EL (cell line): ENCODE measurements around the gene GTF3C4.
"Not testable (repeated sequence)": the region's sequence is repeated elsewhere in the genome, so short reads cannot be mapped to it uniquely, and the experiment has no call there.

Experiments used
- DNase-seq: peaks from one replicate; pipeline ENCODE4 v3.0.0-alpha.2; 2016

The GTF3C4 gene

GRCh38 chr9:132708239-132708638, 38.0 kb downstream of the GTF3C4 start:
- no peak for DNase-seq

- DNase-seq = no peak
Measured at GRCh38 chr9:132708769-132709430, 38.6 kb downstream of the GTF3C4 start.

DNA sequence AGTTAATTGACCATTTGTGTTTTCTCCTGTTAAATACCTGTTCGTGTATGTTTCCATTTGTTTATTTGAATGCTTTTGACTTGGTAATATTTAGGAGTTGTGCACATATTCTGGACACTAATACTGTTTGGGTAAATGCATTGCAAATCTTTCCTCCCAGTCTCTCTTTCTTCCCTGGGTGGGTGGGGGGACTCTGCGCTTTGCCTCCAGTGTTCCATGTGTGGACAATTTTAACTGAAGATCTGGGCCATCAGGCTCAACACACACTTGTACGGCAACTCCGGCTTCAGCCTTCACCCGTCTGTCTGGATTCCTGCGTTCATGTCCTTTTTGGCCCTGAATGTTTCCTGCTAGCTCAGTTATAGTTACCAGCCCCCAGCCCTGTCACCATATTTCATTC, 40.1 kb downstream of the GTF3C4 start:
- no peak for DNase-seq

DNA sequence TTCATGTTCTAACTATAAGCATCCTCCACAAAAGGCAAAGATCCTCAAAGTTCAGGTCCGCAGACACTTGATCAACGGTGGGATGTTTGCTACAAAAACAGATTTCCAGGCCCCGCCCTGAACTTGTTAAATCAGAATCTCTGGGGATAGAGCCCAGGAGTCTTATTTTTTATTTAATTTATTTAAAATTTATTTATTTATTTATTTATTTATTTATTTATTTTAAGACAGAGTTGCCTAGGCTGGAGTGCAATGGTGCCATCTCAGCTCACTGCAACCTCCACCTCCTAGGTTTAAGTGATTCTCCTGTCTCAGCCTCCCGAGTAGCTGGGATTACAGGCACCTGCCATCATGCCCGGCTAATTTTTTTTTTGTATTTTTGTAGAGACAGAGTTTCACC, 40.9 kb downstream of the GTF3C4 start:
- not testable (repeated sequence) for DNase-seq

- DNase-seq = no peak
Measured at GRCh38 chr9:132711846-132712245, 41.6 kb downstream of the GTF3C4 start.

GRCh38 chr9:132712753-132713152, 42.5 kb downstream of the GTF3C4 start:
- no peak for DNase-seq

DNA sequence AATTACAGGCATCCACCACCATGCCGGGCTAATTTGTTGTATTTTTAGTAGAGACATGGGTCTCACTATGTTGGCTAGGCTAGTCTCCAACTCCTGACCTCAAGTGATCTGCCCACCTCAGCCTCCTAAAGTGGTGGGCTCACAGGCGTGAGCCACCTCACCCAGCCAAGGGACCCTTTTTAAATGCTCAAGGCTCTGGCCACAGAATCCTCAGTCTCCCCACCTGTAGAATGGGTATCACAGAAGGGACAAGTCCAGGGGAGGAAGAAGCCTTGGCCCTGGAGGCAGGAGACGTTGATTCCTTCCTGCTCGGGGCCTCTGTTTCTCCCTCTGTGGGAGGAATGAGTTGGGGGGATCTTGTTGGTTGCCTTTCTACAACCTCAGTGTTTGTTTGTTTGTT, 45.7 kb downstream of the GTF3C4 start:
- no peak for DNase-seq

DNA sequence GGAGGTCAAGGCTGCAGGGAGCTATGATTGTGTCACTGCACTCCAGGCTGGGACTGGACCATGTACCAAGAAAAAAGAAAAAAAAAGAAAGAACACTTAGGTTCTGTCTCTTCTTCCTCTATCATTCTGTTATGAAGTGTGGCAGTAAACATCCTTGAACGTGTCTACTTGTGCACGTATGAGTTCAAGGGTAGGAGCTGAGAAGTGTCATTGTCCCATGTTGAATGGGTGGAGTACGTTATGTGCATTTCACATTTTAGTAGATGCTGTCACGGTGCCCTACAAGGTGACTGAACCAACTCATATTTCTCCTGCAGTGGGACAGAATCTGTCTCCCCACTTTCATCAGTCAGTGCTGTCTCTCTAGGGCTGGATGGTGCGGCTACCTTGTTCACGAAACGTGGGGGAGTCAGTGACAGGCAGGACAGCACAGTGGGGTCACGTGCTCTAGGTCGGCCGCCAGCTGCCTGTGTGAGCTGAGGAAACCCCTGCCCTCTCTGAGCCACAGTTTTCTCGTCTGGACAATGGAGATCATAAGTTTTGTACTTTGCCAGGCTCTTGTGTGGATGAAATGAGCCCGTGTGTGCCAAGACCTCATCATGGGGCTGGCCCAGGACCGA, 47.2 kb downstream of the GTF3C4 start:
- DNase-seq = no peak

DNA sequence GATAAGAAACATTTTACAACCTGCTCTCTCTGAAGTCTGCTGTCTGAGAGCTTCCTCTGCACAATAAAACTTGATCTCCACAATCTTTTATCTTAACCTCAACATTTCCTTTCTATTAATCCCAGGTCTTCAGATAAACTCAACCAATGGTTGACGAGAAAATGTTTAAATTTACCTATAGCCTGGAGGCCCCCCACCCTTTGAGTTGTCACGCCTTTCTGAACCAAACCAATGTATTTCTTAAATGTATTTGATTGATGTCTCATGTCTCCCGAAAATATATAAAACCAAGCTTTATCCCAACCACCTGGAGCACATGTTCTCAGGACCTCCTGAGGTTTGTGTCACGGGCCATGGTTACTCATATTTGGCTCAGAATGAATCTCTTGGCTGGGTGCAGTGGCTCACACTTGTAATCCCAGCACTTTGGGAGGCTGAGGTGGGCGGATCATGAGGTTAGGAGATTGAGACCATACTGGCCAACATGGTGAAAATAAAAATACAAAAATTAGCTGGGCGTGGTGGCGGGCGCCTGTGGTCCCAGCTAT, 48.2 kb downstream of the GTF3C4 start:
- not testable (repeated sequence) for DNase-seq

GRCh38 chr9:132721661-132722060, 51.4 kb downstream of the GTF3C4 start:
- no peak for DNase-seq

- no peak for DNase-seq
Measured at GRCh38 chr9:132722564-132723065, 52.4 kb downstream of the GTF3C4 start.

GRCh38 chr9:132723809-132724208, 53.5 kb downstream of the GTF3C4 start:
- no peak for DNase-seq

DNA sequence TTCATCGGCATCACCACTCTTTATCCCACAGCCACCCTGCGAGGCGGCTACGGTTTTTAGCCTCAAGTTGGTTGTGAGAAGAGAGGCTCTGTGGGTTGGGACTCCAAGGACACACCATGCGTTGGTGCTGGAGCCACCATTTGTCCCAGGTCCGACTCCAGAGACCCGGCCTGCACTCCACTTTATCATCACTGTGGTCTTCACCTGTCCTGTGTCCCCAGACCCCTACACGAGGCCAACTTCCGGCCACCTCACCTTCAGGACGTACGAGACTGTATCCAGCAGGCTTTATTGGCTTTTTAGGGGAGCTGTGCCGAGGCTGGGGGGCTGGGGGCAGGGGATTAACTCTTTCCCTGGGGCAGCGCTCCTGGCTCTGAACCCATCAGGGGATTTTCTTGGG, 55.0 kb downstream of the GTF3C4 start:
- DNase-seq = no peak

GRCh38 chr9:132726576-132727130, 56.4 kb downstream of the GTF3C4 start:
- DNase-seq = no peak

GRCh38 chr9:132728071-132728470, 57.8 kb downstream of the GTF3C4 start:
- no peak for DNase-seq

- no peak for DNase-seq
Measured at GRCh38 chr9:132728497-132728896, 58.2 kb downstream of the GTF3C4 start.

DNA sequence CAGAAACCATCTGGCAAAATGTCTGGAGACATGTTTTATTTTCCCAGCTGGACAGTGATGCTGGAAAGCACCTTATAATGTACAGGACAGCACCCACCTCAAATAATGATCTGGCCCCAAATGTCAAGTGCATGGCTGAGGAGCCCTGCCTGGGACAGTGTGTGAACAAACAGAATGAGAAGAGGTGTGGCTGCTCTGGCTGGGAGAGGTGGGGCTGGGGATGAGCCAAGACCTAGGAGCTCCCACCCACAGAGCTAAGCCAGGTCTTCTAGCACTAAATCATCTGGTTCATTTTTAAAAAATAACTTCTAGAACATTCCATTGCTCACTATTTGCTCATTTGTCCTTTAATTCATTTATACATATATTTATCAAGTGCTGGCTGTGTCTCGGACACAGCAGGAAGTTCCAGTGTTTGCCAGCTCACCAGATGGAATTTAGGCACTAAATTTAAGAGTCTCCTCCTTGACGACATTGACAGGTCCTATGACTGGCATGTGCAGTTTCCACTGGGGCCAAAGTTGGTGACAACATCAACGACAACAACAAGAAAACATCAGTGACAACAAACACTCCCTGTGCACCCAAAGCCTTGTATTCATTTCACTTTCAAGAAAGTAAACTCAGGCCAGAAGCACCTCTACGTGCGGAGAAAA, 59.1 kb downstream of the GTF3C4 start:
- no peak for DNase-seq

- no peak for DNase-seq
Measured at GRCh38 chr9:132730054-132731033, 60.1 kb downstream of the GTF3C4 start.

DNA sequence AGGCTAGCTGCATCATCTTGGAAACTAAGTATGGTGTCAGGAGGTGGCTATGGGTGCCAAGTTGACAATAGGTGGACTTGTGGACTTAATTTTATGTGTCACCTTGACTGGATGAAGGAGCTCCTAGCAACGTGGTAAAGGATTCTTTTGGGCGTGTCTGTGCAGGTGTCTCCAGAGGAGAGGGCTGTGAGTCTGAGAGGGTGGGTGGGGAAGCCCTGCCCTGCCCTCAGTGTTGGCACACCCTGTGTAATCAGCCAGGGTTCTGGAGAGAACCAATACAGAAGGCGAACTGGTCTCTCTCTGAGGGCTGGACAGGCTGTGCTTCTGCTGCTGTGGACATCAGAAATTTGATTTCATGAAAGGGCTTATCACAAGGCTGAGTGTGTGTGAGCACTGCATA, 61.0 kb downstream of the GTF3C4 start:
- DNase-seq = no peak

DNA sequence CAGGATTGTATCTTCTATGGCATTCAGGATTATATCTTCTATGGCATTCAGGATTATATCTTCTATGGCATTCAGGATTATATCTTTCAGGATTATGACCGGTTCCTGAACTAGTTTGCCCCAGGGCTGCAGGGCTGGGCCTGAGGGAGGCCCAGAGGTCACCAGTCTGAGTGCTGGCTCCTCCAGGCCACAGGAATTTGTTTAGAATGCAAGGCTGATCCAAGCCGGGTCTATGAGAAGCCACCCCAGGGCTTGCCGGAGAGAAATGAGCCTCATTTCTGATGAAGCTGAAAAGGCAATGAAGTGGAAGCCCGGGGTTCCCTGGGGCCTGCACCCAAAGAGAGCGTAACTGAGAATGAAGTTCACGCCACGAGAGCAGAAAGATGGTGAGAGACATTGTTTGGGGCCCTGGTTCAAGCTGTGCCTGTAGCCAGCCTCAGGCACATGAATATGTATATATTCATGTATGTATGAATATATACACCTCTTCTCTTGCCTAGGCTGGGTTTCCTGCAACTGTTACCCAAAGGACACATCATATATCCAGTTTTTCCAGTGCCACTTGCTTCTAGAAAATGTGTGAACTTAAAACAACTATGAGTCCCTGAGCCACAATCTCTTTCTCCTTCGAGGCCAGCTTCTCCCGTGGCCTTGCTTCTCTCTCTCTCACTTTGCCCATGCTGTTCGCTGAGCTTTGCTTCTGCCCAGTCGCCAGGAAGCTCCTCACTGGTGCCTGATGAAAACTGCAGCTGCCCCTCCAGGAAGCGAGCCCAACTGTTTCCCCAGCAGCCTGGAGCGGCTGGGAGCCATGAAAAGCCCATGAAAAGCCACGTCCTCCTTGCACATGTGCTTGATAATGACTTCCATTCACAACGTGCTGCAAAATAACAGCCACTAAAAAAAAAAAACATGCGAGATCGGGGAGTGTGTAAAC, 62.3 kb downstream of the GTF3C4 start:
- DNase-seq = peak; percentile 42

DNA sequence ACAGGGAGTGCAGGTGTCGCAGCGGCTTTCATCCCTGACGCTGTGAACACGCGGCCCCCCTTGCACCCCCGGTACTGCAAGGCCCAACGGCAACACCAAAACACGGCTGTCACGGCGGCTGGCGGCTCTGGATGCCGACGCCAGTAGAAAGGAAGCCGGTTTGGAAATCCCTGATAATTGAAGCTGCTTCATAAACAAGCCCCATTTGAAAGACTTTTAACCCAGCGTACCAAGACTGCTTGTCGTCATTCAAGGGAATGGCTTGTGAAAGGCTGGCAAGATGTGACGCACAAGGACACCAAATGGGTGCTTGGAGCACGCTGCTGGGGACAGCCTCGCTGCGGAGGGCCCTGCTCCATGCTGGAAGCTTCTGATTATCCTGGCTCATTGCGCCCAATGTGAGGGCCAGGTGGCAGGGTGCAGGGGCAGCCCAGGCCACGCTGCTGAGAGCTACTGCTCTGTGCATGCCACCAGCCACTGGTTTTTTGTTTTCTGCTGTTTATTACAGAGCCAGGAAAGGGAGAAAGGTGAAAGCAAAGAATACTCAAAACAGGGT, 63.1 kb downstream of the GTF3C4 start:
- DNase-seq = no peak
